ENCODE results near the gene CUX1.
"Not testable (repeated sequence)": the region's sequence is repeated elsewhere in the genome, so short reads cannot be mapped to it uniquely, and the experiment has no call there.

The CUX1 gene

GRCh38 chr7:102181517-102181916, 364.1 kb downstream of the CUX1 start:
- no peaks in the 10 kb centered on the region for H3K9me3 ChIP-seq (ENCODE audit: insufficient read depth, low read length)
- H3K9ac ChIP-seq (ENCODE audit: insufficient read length, low read depth), result no peak overlapping the region
- H3K27me3 ChIP-seq (ENCODE audit: insufficient read depth, insufficient read length), result no peaks in the 10 kb centered on the region
- H3K4me3 ChIP-seq (ENCODE audit: insufficient read length, low read depth), result no peak overlapping the region
- no peaks in the 10 kb centered on the region for H3K4me1 ChIP-seq (ENCODE audit: insufficient read depth, insufficient read length)
- TF ChIP-seq ZNF274 (IDR thresholded peaks at IDR 0.05; ENCODE audit: low read depth, low read length) (no peak), YY1 (IDR thresholded peaks at IDR 0.05; ENCODE audit: insufficient read depth, insufficient read length) (no peak), SUZ12 (IDR thresholded peaks at IDR 0.05; ENCODE audit: extremely low read depth, insufficient read depth, insufficient read length) (no peak)
- DNase-seq (ENCODE audit: low read depth, low spot score), result no peak
- H3K36me3 ChIP-seq (ENCODE audit: insufficient read depth, insufficient read length, low read length), result peaks cover 35% of the 10 kb centered on the region

- Histone ChIP-seq H3K4me1 (ENCODE audit: insufficient read depth, insufficient read length) (no peaks in the 10 kb centered on the region), H3K36me3 (ENCODE audit: insufficient read depth, insufficient read length, low read length) (peaks cover 38% of the 10 kb centered on the region), H3K9ac (ENCODE audit: insufficient read length, low read depth) (no peak overlapping the region), H3K9me3 (ENCODE audit: insufficient read depth, low read length) (no peaks in the 10 kb centered on the region), H3K4me3 (ENCODE audit: insufficient read length, low read depth) (no peak overlapping the region), H3K27me3 (ENCODE audit: insufficient read depth, insufficient read length) (no peaks in the 10 kb centered on the region)
- no peak for DNase-seq (ENCODE audit: low read depth, low spot score)
- TF ChIP-seq SUZ12 (IDR thresholded peaks at IDR 0.05; ENCODE audit: extremely low read depth, insufficient read depth, insufficient read length) (no peak), YY1 (IDR thresholded peaks at IDR 0.05; ENCODE audit: insufficient read depth, insufficient read length) (no peak), ZNF274 (IDR thresholded peaks at IDR 0.05; ENCODE audit: low read depth, low read length) (no peak)
Measured at GRCh38 chr7:102182016-102182415, 364.6 kb downstream of the CUX1 start.

- H3K9me3 ChIP-seq (ENCODE audit: insufficient read depth, low read length); H3K9ac ChIP-seq (ENCODE audit: insufficient read length, low read depth); H3K4me3 ChIP-seq (ENCODE audit: insufficient read length, low read depth); H3K27me3 ChIP-seq (ENCODE audit: insufficient read depth, insufficient read length); H3K4me1 ChIP-seq (ENCODE audit: insufficient read depth, insufficient read length); DNase-seq (ENCODE audit: low read depth, low spot score): not testable (repeated sequence)
- peaks cover 31% of the 10 kb centered on the region for H3K36me3 ChIP-seq (ENCODE audit: insufficient read depth, insufficient read length, low read length)
Measured at GRCh38 chr7:102183848-102184247, 366.4 kb downstream of the CUX1 start.

- Histone ChIP-seq H3K4me1 (ENCODE audit: insufficient read depth, insufficient read length) (no peaks in the 10 kb centered on the region), H3K36me3 (ENCODE audit: insufficient read depth, insufficient read length, low read length) (peaks cover 30% of the 10 kb centered on the region), H3K9me3 (ENCODE audit: insufficient read depth, low read length) (no peaks in the 10 kb centered on the region), H3K9ac (ENCODE audit: insufficient read length, low read depth) (no peak overlapping the region), H3K4me3 (ENCODE audit: insufficient read length, low read depth) (no peak overlapping the region), H3K27me3 (ENCODE audit: insufficient read depth, insufficient read length) (no peaks in the 10 kb centered on the region)
- no peak for TF ChIP-seq YY1 (IDR thresholded peaks at IDR 0.05; ENCODE audit: insufficient read depth, insufficient read length)
- TF ChIP-seq SUZ12 (IDR thresholded peaks at IDR 0.05; ENCODE audit: extremely low read depth, insufficient read depth, insufficient read length), result no peak
- no peak for TF ChIP-seq ZNF274 (IDR thresholded peaks at IDR 0.05; ENCODE audit: low read depth, low read length)
- DNase-seq (ENCODE audit: low read depth, low spot score), result no peak
Measured at GRCh38 chr7:102184303-102184702, 366.9 kb downstream of the CUX1 start.

- Histone ChIP-seq H3K9me3 (ENCODE audit: insufficient read depth, low read length) (no peaks in the 10 kb centered on the region), H3K4me3 (ENCODE audit: insufficient read length, low read depth) (no peak overlapping the region), H3K36me3 (ENCODE audit: insufficient read depth, insufficient read length, low read length) (peaks cover 39% of the 10 kb centered on the region), H3K27me3 (ENCODE audit: insufficient read depth, insufficient read length) (no peaks in the 10 kb centered on the region), H3K9ac (ENCODE audit: insufficient read length, low read depth) (no peak overlapping the region), H3K4me1 (ENCODE audit: insufficient read depth, insufficient read length) (peaks cover 6% of the 10 kb centered on the region)
- no peak for DNase-seq (ENCODE audit: low read depth, low spot score)
- TF ChIP-seq YY1 (IDR thresholded peaks at IDR 0.05; ENCODE audit: insufficient read depth, insufficient read length), result no peak
- no peak for TF ChIP-seq ZNF274 (IDR thresholded peaks at IDR 0.05; ENCODE audit: low read depth, low read length)
- no peak for TF ChIP-seq SUZ12 (IDR thresholded peaks at IDR 0.05; ENCODE audit: extremely low read depth, insufficient read depth, insufficient read length)
Measured at GRCh38 chr7:102185796-102186195, 368.4 kb downstream of the CUX1 start.

- Histone ChIP-seq H3K9me3 (ENCODE audit: insufficient read depth, low read length) (no peaks in the 10 kb centered on the region), H3K4me1 (ENCODE audit: insufficient read depth, insufficient read length) (peaks cover 7% of the 10 kb centered on the region), H3K36me3 (ENCODE audit: insufficient read depth, insufficient read length, low read length) (peaks cover 37% of the 10 kb centered on the region), H3K9ac (ENCODE audit: insufficient read length, low read depth) (no peak overlapping the region), H3K4me3 (ENCODE audit: insufficient read length, low read depth) (no peak overlapping the region), H3K27me3 (ENCODE audit: insufficient read depth, insufficient read length) (no peaks in the 10 kb centered on the region)
- TF ChIP-seq SUZ12 (IDR thresholded peaks at IDR 0.05; ENCODE audit: extremely low read depth, insufficient read depth, insufficient read length) (no peak), ZNF274 (IDR thresholded peaks at IDR 0.05; ENCODE audit: low read depth, low read length) (no peak), YY1 (IDR thresholded peaks at IDR 0.05; ENCODE audit: insufficient read depth, insufficient read length) (no peak)
- DNase-seq (ENCODE audit: low read depth, low spot score), result no peak
Measured at GRCh38 chr7:102186306-102186705, 368.9 kb downstream of the CUX1 start.

GRCh38 chr7:102188746-102189145, 371.3 kb downstream of the CUX1 start:
- Histone ChIP-seq H3K36me3 (ENCODE audit: insufficient read depth, insufficient read length, low read length) (peaks cover 37% of the 10 kb centered on the region), H3K4me3 (ENCODE audit: insufficient read length, low read depth) (no peak overlapping the region), H3K9me3 (ENCODE audit: insufficient read depth, low read length) (no peaks in the 10 kb centered on the region), H3K4me1 (ENCODE audit: insufficient read depth, insufficient read length) (peaks cover 7% of the 10 kb centered on the region), H3K9ac (ENCODE audit: insufficient read length, low read depth) (no peak overlapping the region), H3K27me3 (ENCODE audit: insufficient read depth, insufficient read length) (no peaks in the 10 kb centered on the region)
- no peak for DNase-seq (ENCODE audit: low read depth, low spot score)
- TF ChIP-seq ZNF274 (IDR thresholded peaks at IDR 0.05; ENCODE audit: low read depth, low read length) (no peak), SUZ12 (IDR thresholded peaks at IDR 0.05; ENCODE audit: extremely low read depth, insufficient read depth, insufficient read length) (no peak), YY1 (IDR thresholded peaks at IDR 0.05; ENCODE audit: insufficient read depth, insufficient read length) (no peak)

GRCh38 chr7:102189756-102190155, 372.3 kb downstream of the CUX1 start:
- H3K4me3 ChIP-seq (ENCODE audit: insufficient read length, low read depth), result no peak overlapping the region
- H3K9ac ChIP-seq (ENCODE audit: insufficient read length, low read depth), result no peak overlapping the region
- no peaks in the 10 kb centered on the region for H3K9me3 ChIP-seq (ENCODE audit: insufficient read depth, low read length)
- DNase-seq (ENCODE audit: low read depth, low spot score), result no peak
- TF ChIP-seq YY1 (IDR thresholded peaks at IDR 0.05; ENCODE audit: insufficient read depth, insufficient read length), result no peak
- no peak for TF ChIP-seq SUZ12 (IDR thresholded peaks at IDR 0.05; ENCODE audit: extremely low read depth, insufficient read depth, insufficient read length)
- TF ChIP-seq ZNF274 (IDR thresholded peaks at IDR 0.05; ENCODE audit: low read depth, low read length), result no peak
- H3K4me1 ChIP-seq (ENCODE audit: insufficient read depth, insufficient read length), result peaks cover 7% of the 10 kb centered on the region
- no peaks in the 10 kb centered on the region for H3K27me3 ChIP-seq (ENCODE audit: insufficient read depth, insufficient read length)
- H3K36me3 ChIP-seq (ENCODE audit: insufficient read depth, insufficient read length, low read length), result peaks cover 39% of the 10 kb centered on the region

All from NT2/D1 (cell line).